Liver (tissue), 3 donors: ENCODE measurements around the gene AJAP1.

Experiments
- CTCF ChIP-seq: fragments of 150-350 bp; IDR thresholded peaks from 2 replicates; pipeline ENCODE4 v1.5.1; 2017; ENCODE audit warnings: improper control_type of control experiment, low read depth, low read length; ENCODE audit not compliant: missing input control
- EGR1 ChIP-seq, 2 donors: IDR thresholded peaks; 2 replicates each; pipeline ENCODE4 v1.6.1; 2016 to 2018; ENCODE audit warnings: antibody characterized with exemption in 2 of 2, low read depth in 2 of 2
- FOXA1 ChIP-seq: IDR thresholded peaks from 2 replicates; pipeline ENCODE4 v1.6.1; 2016; ENCODE audit warnings: antibody characterized with exemption
- GABPA ChIP-seq, 2 donors: IDR thresholded peaks in 1 of 2; conservative IDR thresholded peaks in 1 of 2; 2 replicates each; pipeline ENCODE4 v1.6.1; 2016; ENCODE audit warnings: antibody characterized with exemption in 2 of 2, mild to moderate bottlenecking in 1 of 2, moderate library complexity in 1 of 2
- MAX ChIP-seq: IDR thresholded peaks from 2 replicates; pipeline ENCODE4 v1.6.1; 2016; ENCODE audit warnings: antibody characterized with exemption
- YY1 ChIP-seq: IDR thresholded peaks from 2 replicates; pipeline ENCODE4 v1.6.1; 2016; ENCODE audit warnings: antibody characterized with exemption, mild to moderate bottlenecking
- TF ChIP-seq, protein P1 (sequence below): IDR thresholded peaks from 2 replicates; pipeline ENCODE4 v1.6.1; 2016; ENCODE audit warnings: antibody characterized with exemption
- donor health status: healthy.
- donor health status: healthy.

GRCh38 chr1:4636186-4636585, 18.2 kb upstream of the AJAP1 start:
- no peak for TF ChIP-seq CTCF
- TF ChIP-seq, protein P1, sequence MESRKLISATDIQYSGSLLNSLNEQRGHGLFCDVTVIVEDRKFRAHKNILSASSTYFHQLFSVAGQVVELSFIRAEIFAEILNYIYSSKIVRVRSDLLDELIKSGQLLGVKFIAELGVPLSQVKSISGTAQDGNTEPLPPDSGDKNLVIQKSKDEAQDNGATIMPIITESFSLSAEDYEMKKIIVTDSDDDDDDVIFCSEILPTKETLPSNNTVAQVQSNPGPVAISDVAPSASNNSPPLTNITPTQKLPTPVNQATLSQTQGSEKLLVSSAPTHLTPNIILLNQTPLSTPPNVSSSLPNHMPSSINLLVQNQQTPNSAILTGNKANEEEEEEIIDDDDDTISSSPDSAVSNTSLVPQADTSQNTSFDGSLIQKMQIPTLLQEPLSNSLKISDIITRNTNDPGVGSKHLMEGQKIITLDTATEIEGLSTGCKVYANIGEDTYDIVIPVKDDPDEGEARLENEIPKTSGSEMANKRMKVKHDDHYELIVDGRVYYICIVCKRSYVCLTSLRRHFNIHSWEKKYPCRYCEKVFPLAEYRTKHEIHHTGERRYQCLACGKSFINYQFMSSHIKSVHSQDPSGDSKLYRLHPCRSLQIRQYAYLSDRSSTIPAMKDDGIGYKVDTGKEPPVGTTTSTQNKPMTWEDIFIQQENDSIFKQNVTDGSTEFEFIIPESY: no peak
- no peak for TF ChIP-seq EGR1 (IDR thresholded peaks at IDR 0.05; ENCODE audit: low read depth in 2 of 2)
- no peak for TF ChIP-seq GABPA (IDR thresholded peaks at IDR 0.05 in 1 of 2, conservative IDR thresholded peaks at IDR 0.05 in 1 of 2)
- no peak for TF ChIP-seq YY1
- TF ChIP-seq MAX: no peak
- TF ChIP-seq FOXA1: no peak
